PC-3 (cell line): ENCODE data around the gene BCO1. TPM values are rescaled to one million over a fixed set of nuclear protein-coding genes. Genes with fewer than 3 reads are reported as not detected.

Experiments used
- ATAC-seq: fragments of 200-7000 bp; cut with Tn5 transposase; 2 replicates; pipeline ENCODE4 v1.9.1; 2020; ENCODE audit warnings: mild to moderate bottlenecking, moderate library complexity
- BruUV-seq: library from RNA; stranded (reverse); fragments of 400-500 nt; replicated peaks from 2 replicates; lab custom pipeline; 2021; lab: Mats Ljungman, UMichigan
- CTCF ChIA-PET: fragments of 300-600 bp; sonication (Branson Sonifier 250); formaldehyde crosslinking; loops from one replicate; lab custom pipeline; 2022; ENCODE audit warnings: antibody characterized with exemption; lab: Charles Lee
- POLR2A ChIA-PET: fragments of 300-600 bp; sonication (Branson Sonifier 250); formaldehyde crosslinking; loops from one replicate; lab custom pipeline; 2022; ENCODE audit warnings: antibody characterized with exemption; ENCODE audit not compliant: unreplicated experiment; lab: Charles Lee
- DNase-seq: peaks from one replicate; pipeline ENCODE4 v3.0.0-alpha.2; 2015
- H2AFZ ChIP-seq: fragments of 300-600 bp; sonication (generic); 2 replicates; pipeline ENCODE4 v1.6.0; 2016; ENCODE audit warnings: antibody characterized with exemption, low read length
- H3F3A ChIP-seq: fragments of 300-600 bp; sonication (generic); one replicate; pipeline ENCODE4 v1.6.0; 2017; ENCODE audit warnings: antibody characterized with exemption, low read length, control low read depth, mild to moderate bottlenecking; ENCODE audit not compliant: unreplicated experiment
- H3K27ac ChIP-seq: fragments of 300-600 bp; sonication (generic); 2 replicates; pipeline ENCODE4 v1.5.1; 2016; ENCODE audit warnings: mild to moderate bottlenecking, low read length
- H3K27me3 ChIP-seq: fragments of 300-600 bp; sonication (generic); 2 replicates; pipeline ENCODE4 v1.6.1; 2016; ENCODE audit warnings: low read length, mixed read lengths
- H3K36me3 ChIP-seq: fragments of 300-600 bp; sonication (generic); 2 replicates; pipeline ENCODE4 v1.6.1; 2016; ENCODE audit warnings: low read depth, mixed run types, low read length, mixed read lengths
- H3K4me1 ChIP-seq: fragments of 300-600 bp; sonication (generic); 2 replicates; pipeline ENCODE4 v1.5.1; 2016; ENCODE audit warnings: low read length; ENCODE audit not compliant: insufficient read depth
- H3K4me2 ChIP-seq: fragments of 300-600 bp; sonication (generic); 2 replicates; pipeline ENCODE4 v1.6.0; 2016; ENCODE audit warnings: low read length
- H3K4me3 ChIP-seq: fragments of 300-600 bp; sonication (generic); 2 replicates; pipeline ENCODE4 v1.5.1; 2016; ENCODE audit warnings: mild to moderate bottlenecking, low read length, mixed read lengths
- H3K79me2 ChIP-seq: fragments of 300-600 bp; sonication (generic); 2 replicates; pipeline ENCODE4 v1.6.1; 2017; ENCODE audit warnings: low read length, mixed read lengths
- H3K9ac ChIP-seq: fragments of 300-600 bp; sonication (generic); 2 replicates; pipeline ENCODE4 v1.6.0; 2016; ENCODE audit warnings: mild to moderate bottlenecking, low read length
- H3K9me2 ChIP-seq: fragments of 300-600 bp; sonication (generic); replicated peaks from 2 replicates; pipeline ENCODE4 v1.6.1; 2016; ENCODE audit warnings: mixed run types, low read length, mixed read lengths
- H3K9me3 ChIP-seq: fragments of 300-600 bp; sonication (generic); 2 replicates; pipeline ENCODE4 v1.6.1; 2016; ENCODE audit warnings: low read length, mixed read lengths
- H4K20me1 ChIP-seq: fragments of 300-600 bp; sonication (generic); 2 replicates; pipeline ENCODE4 v1.6.1; 2016; ENCODE audit warnings: low read length, mixed read lengths
- EZH2 ChIP-seq: fragments of 300-600 bp; sonication (generic); IDR thresholded peaks from one replicate; pipeline ENCODE4 v1.6.1; 2017; ENCODE audit warnings: antibody characterized with exemption, mild to moderate bottlenecking, low read length; ENCODE audit not compliant: unreplicated experiment
- EZH2phosphoT487 ChIP-seq: fragments of 300-600 bp; sonication (generic); IDR thresholded peaks from 2 replicates; pipeline ENCODE4 v1.6.1; 2018; ENCODE audit warnings: mild to moderate bottlenecking, antibody characterized with exemption, low read length, borderline replicate concordance
- intact Hi-C: fragments of 100-400 bp; cut with micrococcal nuclease; formaldehyde crosslinking; loops from 2 replicates; pipeline ENCODE4 v1.9.0; 2023
- total RNA-seq: library from RNA; depleted of rRNA; stranded (reverse); fragments of >200 nt; gene quantifications from 2 replicates; pipeline ENCODE4 v1.2.3, GENCODE V29; 2014
- TF ChIP-seq, protein P1 (sequence below): fragments of 300-600 bp; sonication (generic); conservative IDR thresholded peaks from 2 replicates; pipeline ENCODE4 v1.5.1; 2017; ENCODE audit warnings: antibody characterized with exemption, low read depth, mild to moderate bottlenecking, low read length

The BCO1 gene
- total RNA-seq, 1 experiment from 2014 or later, result not detected

DNA sequence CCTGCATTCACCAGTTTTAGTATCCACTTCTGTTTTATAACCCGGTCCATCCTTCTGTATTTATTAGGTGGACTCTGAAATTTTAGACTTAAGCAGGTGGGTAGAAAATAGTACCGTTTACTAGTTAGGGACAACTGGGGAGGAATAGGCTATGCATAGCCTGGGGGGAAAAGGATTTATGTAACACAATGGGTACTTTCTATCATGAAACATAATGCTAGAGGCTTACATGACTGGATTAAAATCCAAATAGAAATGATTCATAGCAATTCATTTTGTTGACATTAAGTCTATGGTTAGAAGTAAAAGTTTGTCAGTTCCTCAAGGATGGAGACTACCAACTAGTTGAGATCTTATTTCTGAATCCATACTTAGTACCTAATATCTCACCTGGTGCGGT, 94.9 kb downstream of the BCO1 start:
- Histone ChIP-seq H3K4me2 (no peak overlapping the region), H4K20me1 (no peaks in the 10 kb centered on the region), H3K27ac (no peak overlapping the region), H3K27me3 (no peaks in the 10 kb centered on the region), H3K79me2 (peaks cover 30% of the 10 kb centered on the region), H2AFZ (no peak overlapping the region), H3K4me3 (no peak overlapping the region), H3K4me1 (peaks cover 18% of the 10 kb centered on the region), H3K9me2 (no peaks in the 10 kb centered on the region), H3F3A (no peaks in the 10 kb centered on the region), H3K36me3 (no peaks in the 10 kb centered on the region), H3K9ac (no peak overlapping the region), H3K9me3 (no peaks in the 10 kb centered on the region)
- ATAC-seq, result peak; percentile 78
- TF ChIP-seq EZH2 (no peak), EZH2phosphoT487 (no peak)
- TF ChIP-seq, protein P1, sequence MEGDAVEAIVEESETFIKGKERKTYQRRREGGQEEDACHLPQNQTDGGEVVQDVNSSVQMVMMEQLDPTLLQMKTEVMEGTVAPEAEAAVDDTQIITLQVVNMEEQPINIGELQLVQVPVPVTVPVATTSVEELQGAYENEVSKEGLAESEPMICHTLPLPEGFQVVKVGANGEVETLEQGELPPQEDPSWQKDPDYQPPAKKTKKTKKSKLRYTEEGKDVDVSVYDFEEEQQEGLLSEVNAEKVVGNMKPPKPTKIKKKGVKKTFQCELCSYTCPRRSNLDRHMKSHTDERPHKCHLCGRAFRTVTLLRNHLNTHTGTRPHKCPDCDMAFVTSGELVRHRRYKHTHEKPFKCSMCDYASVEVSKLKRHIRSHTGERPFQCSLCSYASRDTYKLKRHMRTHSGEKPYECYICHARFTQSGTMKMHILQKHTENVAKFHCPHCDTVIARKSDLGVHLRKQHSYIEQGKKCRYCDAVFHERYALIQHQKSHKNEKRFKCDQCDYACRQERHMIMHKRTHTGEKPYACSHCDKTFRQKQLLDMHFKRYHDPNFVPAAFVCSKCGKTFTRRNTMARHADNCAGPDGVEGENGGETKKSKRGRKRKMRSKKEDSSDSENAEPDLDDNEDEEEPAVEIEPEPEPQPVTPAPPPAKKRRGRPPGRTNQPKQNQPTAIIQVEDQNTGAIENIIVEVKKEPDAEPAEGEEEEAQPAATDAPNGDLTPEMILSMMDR, result no peak
- ChIA-PET POLR2A (no interaction called here), CTCF (no interaction called here)
- no TSS peak for BruUV-seq
- peak; percentile 61 for DNase-seq
- intact Hi-C loops, result no loop called here

DNA sequence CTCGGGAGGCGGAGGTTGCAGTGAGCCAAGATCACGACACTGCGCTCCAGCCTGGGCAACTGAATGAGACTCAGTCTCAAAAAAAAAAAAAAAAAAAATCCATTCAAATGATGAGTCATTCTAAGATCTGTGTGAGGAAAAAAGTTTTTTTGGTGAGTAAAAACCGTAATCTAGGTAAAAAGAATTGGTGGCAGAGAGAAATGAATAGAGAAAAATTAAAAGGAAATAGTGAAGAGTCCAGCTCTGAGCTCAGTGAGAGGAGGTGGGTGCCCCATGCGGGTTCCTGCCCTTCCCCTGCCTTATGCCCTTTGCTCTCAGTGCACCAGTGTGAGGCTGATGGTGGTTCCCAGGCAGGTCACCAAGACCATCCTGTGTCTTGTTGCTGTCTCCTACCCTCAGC, 97.2 kb downstream of the BCO1 start:
- Histone ChIP-seq H2AFZ (no peak overlapping the region), H3K4me2 (no peak overlapping the region), H3K9ac (no peak overlapping the region), H3K9me3 (no peaks in the 10 kb centered on the region), H3K4me1 (peaks cover 18% of the 10 kb centered on the region), H4K20me1 (no peaks in the 10 kb centered on the region), H3K4me3 (no peak overlapping the region), H3K27ac (no peak overlapping the region), H3F3A (no peaks in the 10 kb centered on the region), H3K9me2 (no peaks in the 10 kb centered on the region), H3K36me3 (no peaks in the 10 kb centered on the region), H3K79me2 (peaks cover 21% of the 10 kb centered on the region), H3K27me3 (no peaks in the 10 kb centered on the region)
- no peak for ATAC-seq
- DNase-seq, result no peak
- POLR2A ChIA-PET, result no interaction called here
- CTCF ChIA-PET, result no interaction called here
- intact Hi-C loops, result no loop called here
- no TSS peak for BruUV-seq
- no peak for TF ChIP-seq EZH2phosphoT487
- TF ChIP-seq, protein P1, result no peak
- TF ChIP-seq EZH2, result no peak

DNA sequence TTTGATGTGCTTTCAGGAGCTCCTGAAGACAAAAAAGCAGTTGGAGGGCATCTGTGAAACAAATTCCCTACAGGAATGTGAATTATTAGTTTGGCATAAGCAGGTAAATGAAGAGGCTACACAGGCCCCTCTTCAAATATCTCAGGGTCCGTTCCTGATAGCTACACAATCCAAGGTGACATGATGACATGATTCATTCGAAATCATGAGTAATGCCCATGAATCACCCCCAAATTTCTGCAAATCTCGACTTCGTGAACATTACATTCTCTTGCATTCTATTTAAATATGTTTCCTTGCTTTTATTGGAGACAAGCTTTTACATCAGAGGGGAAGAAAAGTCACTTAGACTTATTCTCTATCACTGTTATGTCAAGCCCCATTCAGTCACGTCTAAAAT, 98.6 kb downstream of the BCO1 start:
- Histone ChIP-seq H4K20me1 (no peaks in the 10 kb centered on the region), H3K4me2 (no peak overlapping the region), H3K4me3 (no peak overlapping the region), H3K9ac (no peak overlapping the region), H3K9me3 (no peaks in the 10 kb centered on the region), H3K79me2 (peaks cover 16% of the 10 kb centered on the region), H3K27me3 (no peaks in the 10 kb centered on the region), H2AFZ (no peak overlapping the region), H3F3A (no peaks in the 10 kb centered on the region), H3K9me2 (no peaks in the 10 kb centered on the region), H3K27ac (no peak overlapping the region), H3K36me3 (no peaks in the 10 kb centered on the region), H3K4me1 (peaks cover 18% of the 10 kb centered on the region)
- BruUV-seq, result no TSS peak
- CTCF ChIA-PET, result interaction anchor here (0.6 kb wide), 1 partner anchor 301 kb away, joined by 3 read pairs; no protein-coding TSS in a partner anchor
- no peak for ATAC-seq
- DNase-seq, result peak; percentile 22
- intact Hi-C loops, result no loop called here
- TF ChIP-seq, protein P1, result no peak
- TF ChIP-seq EZH2phosphoT487 (no peak), EZH2 (no peak)
- POLR2A ChIA-PET, result no interaction called here
